DND-41 (cell line): ENCODE measurements around the gene VAC14.

ENCODE experiments used
- CTCF ChIP-seq: IDR thresholded peaks from 2 replicates; pipeline ENCODE4 v1.5.1; 2012; ENCODE audit warnings: borderline replicate concordance, low read length, moderate library complexity, mild to moderate bottlenecking; ENCODE audit not compliant: poor library complexity, severe bottlenecking; ENCODE audit errors: extremely low read depth
- EZH2 ChIP-seq: IDR thresholded peaks from 3 replicates; pipeline ENCODE4 v1.6.1; 2012; ENCODE audit warnings: borderline replicate concordance, low read depth, mild to moderate bottlenecking, moderate library complexity, low read length, inconsistent platforms; ENCODE audit not compliant: severe bottlenecking

- TF ChIP-seq CTCF (no peak), EZH2 (no peak)
Measured at GRCh38 chr16:70650216-70650615, 150.7 kb downstream of the VAC14 start.
